NCI-H510A (cell line): ENCODE measurements around the gene SPACDR.
"Not testable (repeated sequence)": the region's sequence is repeated elsewhere in the genome, so short reads cannot be mapped to it uniquely, and the experiment has no call there.

Experiments
- DNase-seq: peaks from one replicate; lab custom pipeline; 2025; lab: John Stamatoyannopoulos, UW

Gene SPACDR

DNA sequence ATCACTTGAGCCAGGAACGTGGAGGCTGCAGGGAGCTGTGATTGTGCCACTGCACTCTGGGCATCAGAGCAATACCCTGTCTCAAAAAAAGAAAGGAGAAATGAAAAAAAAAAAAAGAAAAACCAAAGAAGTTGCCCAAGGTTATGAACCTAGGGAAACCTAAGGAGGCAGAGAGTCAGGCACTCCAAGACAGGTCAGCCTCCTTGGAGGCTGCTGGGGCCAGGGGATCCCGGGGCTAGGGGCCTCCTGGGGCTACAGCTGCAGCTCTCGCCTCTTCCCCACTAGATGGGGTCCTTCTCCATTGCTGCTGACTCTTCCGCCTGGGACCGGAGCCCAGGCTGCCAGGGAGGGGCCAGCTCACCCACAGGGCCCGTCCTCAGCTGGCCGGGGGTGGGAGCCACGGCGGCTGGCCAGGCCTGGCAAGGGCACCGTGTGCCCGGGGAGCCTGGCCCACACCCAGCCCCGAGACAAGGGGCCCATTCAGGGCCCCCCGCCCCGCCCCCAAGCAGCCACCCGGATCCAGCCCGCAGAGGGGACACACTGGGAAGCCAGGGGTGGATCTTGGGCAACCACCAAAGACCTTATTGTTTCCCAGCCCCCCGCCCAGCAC lies 1.7 kb upstream of the SPACDR start:
- DNase-seq, result no peak

DNA sequence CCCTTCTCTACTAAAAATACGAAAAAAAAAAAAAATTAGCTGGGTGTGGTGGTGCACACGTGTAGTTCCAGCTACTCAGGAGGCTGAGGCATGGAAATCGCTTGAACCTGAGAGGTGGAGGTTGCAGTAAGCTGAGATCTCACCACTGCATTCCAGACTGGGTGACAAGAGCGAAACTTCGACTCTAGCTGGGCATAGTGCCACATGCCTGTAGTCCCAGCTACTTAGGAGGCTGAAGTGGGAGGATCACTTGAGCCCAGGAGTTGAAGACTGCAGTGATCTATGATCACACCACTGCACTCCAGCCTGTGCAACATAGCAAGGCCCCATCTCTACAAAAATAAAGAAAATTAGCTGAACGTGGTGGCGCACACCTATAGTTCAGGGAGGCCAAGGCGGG lies 1.2 kb upstream of the SPACDR start:
- DNase-seq, result no peak

DNA sequence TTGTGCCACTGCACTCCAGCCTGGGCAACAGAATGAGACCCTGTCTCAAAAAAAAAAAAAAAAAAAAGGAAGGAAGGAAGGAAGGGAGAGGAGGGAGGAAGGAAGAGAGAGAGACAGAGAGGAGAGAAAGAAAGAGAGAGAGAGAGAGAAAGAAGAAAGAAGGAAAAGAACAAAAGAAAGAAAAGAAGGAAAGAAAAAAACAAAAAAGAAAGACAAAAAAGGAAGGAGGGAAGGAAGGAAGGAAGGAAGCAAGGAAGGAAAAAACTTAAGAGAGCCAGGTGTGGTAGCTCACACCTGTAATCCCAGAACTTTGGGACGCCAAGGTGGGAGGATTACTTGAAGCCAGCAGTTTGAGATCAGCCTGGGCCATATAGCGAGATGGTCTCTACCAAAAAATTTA lies 731 bp upstream of the SPACDR start:
- DNase-seq, result no peak

DNA sequence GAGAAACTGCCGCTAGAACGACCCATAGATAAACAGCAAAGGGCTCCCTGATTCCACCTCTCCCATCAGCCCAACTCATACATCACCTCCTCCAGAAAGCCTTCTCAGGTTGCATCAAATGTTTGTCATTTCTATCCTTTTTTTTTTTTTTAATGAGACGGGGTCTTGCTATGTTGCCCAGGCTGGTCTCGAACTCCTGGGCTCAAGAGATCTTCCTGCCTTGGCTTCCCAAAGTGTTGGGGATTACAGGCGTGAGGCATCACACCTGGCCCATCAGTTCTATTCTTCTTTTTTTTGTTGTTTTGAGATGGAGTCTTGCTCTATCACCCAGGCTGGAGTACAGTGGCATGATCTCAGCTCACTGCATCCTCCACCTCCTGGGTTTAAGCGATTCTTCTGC lies 7.0 kb downstream of the SPACDR start:
- no peak for DNase-seq

DNA sequence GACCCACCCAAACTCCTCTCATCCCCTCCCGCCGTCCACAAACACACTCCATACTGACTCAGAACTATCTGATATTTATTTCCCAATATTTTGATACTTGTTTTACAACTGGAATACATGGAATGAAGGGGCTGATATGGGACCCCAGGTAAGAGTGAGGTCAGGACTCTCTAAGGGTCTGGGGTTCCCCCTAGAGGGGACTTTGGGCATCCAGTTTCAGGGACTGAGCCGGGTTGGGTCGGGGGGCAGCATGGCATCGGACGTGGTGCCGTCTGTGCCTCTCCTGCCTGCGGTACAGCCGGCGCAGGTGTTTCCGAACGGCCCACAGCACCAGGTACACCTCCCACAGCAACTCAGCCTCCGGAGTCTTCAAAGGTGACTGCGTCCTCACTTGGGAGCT lies 7.5 kb downstream of the SPACDR start:
- no peak for DNase-seq

DNA sequence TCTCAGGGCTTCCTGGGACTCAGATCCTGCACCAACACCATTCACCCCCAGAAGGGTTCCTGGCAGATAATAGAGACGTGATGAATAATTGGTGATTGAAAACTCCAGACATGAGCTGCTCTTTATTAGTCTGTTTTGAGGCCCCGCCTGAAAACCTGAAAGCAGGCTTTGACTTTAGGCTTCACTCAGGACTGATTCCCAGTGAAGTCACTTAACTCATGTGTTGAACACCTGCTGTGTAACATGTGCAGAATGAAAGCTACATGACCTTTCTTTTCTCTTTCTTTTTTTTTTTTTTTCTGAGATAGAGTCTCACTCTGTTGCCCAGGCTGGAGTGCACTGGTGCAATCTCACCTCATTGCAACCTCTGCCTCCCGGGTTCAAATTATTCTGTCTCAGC lies 8.9 kb downstream of the SPACDR start:
- DNase-seq, result no peak

DNA sequence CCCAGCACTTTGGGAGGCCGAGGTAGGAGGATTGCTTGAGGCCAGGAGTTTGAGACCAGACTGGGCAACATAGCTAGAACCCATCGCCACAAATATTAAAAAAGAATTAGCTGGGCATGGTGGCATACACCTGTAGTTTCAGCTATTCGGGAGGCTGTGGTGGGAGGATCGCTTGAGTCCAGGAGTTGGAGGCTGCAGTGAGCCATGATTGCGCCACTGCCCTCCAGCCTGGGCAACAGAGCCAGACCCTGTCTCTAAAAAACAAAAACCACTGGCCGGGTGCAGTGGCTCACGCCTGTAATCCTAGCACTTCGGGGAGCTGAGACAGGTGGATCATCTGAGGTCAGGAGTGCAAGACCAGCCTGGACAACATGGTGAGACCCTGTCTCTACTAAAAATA lies 10.2 kb downstream of the SPACDR start:
- not testable (repeated sequence) for DNase-seq

DNA sequence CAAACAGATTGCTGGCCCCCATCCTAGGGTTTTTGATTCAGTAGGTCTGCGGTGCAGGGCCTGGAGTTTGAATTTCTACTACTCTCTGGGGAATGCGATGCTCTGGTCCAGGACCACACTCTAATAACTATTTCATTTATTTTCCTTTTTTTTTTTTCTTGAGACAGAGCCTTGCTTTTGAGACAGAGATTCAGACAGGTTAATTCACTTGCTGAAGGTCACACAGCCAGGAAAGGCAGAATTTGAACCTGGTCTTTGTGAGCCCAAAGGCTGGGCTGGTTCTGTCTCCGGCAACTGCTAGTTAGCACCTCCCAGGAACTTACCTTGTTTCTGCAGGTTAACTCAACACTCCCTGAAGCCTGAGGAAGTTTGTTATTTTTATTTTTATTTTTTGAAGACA lies 11.5 kb downstream of the SPACDR start:
- DNase-seq, result no peak

DNA sequence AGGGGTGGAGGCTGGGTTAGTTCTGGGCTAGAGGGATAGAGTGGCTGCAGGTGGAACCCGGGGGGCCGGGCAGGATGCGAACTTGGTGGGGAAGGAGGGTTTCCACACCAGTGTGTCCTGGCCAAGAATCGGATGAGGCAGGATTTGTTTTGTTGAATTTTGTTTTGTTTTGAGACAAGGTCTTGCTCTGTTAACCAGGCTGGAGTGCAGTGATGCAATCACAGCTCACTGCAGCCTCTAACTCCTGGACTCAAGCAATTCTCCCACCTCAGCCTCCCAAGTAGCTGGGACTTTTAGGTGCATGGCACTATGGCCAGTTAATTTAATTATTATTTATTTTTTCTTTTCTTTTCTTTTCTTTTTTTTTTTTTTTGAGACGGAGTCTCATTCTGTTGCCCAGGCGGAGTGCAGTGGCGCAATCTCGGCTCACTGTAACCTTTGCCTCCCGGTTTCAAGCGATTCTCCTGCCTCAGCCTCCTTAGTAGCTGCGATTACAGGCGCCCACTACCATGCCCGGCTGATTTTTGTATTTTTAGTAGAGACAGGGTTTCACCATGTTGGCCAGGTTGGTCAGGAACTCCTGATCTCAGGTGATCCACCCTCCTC lies 14.8 kb downstream of the SPACDR start:
- no peak for DNase-seq

DNA sequence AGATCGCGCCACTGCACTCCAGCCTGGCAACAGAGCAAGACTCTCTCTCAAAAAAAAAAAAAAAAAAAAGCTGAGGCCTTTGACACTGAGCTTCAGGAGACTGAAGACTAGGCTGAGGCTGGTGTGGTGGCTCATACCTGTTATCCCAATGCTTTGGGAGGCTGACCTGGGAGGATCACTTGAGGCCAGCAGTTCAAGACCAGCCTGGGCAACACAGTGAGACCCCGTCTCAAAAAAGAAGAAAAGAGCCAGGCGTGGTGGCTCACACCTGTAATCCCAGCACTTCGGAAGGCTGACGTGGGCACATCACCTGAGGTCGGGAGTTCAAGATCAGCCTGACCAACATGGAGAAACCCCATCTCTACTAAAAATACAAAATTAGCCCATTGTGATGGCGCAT lies 16.7 kb downstream of the SPACDR start:
- not testable (repeated sequence) for DNase-seq

DNA sequence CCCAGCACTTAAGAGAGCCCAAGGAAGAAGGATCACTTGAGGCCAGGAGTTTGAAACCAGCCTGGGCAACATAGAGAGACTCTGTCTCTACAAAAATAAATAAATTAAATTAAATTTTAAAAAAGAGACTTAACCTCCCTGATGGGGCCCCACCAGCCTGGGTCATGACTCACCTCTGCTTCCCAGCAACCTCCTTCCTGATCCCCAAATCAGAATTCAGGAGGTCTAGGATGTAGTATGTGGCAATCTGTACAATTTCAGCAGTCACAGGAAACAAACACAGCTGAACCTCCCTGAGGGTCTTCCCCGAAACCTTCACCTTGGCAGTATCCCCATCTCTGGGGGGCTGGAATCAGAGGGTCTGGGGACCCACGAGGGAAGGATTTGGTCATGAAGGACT lies 18.0 kb downstream of the SPACDR start:
- DNase-seq, result no peak

DNA sequence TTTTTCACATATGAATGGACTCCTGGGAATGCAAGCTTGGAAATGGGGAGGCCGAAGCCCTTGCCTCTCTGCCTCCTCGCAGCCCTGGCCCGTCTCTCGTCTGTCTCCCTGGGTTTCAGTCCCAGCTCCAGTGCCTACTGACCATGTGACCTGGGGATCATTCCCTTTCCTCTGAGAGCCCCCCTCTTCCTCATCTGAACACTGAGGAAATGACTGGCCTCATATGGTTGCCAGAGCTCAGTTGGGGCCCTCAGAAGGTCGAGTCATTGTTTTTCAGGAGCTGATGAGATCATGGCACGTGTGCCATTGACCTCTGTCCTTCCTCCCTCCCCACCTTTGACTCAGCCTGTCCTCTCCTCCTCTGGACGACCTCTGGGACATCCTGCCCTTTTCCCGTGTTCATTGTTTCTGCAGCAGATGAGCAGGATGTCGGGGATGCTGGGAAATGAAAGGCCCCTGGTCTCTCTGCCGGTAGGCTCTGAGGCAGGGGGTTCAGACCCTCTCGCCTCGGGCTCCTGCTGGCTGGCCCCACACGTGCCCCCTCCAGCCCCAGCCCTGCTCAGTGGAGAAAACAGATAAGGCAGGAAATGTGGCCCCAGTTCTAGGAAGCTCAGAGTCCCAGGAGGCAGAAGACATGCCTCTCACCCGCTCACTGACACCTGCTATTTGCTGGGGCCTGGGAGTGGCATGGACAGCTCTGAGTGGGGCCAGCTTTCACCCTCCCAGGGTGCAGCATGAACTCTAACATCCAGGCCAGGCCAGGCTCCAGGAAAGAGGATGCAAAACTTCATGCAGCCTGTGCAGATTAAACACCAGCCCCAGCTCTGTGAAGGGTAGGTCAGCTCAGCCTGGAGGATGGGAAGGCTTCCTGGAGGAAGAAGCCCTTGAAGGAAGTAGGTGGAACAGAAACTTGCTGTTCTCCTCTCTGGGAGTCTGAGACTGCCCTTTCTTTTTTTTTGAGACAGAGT lies 19.5 kb downstream of the SPACDR start:
- DNase-seq, result no peak

DNA sequence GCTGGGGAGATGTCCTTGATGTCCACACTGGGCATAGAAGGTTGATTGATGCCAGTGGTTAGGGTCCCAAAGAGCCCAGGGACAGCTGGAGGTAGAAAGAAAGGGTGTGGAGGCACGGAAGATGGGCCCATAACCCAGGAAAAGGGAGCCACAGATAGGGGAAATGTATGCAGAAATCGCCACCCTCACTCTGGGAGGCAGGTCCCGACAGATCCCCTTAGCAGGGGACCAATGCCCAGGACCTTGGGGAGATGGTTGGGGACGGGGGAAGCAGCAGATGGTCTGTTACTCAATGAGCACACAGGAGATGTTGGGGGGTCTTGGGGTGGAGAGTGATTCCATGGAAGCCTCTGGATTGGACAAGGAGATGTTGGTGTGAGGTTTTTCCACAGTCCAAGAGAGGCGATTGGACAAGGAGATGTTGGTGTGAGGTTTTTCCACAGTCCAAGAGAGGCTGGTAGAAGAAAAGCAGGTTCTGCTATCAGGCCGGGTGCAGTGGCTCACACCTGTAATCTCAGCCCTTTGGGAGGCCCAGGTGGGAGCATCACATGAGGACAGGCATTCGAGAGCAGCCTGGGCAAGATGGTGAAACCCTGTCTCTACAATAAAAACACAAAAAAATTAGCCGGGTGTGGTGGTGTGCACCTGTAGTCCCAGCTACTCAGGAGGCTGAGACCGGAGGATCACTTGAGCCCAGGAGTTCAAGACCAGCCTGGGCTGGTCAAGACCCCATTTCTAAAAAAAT lies 20.8 kb downstream of the SPACDR start:
- no peak for DNase-seq

DNA sequence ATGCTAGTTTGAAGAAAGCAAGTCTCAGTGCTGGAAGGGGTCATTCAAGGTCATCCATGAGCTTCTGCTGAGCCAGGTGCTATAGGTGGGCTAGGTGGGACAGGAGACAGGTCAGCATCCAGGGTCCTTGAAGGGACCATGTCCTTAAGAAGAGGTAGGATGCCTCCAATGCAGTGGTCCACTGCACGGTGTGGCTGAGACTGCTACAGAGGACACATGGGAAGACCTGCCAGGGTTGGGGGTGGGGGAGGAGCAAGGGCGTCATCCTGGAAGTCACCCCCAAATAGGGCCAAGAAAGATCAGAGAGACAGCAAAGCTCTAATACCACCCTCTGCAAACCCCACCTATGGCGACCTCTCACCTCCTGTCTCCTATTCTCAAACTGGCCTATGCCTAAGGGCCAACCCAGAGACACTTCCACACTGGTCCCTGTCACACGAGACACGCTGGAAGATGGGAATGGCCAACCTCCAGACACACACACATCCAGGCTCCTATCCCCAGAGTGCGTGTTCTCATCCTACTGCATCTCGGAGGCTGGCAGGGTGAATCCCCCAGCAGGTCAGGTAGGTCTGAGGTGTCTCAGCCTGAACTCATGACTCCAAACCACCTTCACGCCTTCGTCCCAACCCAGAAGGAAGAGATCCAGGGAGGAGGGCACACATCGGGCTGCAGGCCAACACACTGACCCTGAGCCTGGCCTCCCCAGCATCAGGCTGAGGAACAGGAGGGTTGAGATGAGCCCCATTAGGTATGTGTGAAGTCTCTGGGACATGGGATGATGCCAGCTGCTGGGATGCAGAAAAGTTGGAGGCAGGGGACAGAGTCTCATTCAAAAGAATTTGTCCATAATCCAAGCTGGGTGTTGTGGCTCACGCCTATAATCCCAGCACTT lies 22.2 kb downstream of the SPACDR start:
- no peak for DNase-seq

DNA sequence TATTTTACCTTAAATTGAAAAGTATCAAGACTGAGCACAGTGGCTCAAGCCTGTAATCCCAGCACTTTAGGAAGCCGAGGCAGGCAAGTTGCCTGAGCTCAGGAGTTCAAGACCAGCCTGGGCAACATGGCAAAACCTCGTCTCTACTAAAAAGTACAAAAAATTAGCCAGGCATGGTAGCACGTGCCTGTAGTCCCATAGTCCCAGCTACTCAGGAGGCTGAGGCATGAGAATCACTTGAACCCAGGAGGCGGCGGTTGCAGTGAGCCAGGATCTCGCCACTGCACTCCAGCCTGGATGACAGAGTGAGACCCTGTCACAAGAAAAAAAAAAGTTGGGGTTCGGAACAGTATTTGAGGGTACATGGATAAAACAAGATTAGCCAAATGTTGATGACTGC lies 24.8 kb downstream of the SPACDR start:
- not testable (repeated sequence) for DNase-seq

DNA sequence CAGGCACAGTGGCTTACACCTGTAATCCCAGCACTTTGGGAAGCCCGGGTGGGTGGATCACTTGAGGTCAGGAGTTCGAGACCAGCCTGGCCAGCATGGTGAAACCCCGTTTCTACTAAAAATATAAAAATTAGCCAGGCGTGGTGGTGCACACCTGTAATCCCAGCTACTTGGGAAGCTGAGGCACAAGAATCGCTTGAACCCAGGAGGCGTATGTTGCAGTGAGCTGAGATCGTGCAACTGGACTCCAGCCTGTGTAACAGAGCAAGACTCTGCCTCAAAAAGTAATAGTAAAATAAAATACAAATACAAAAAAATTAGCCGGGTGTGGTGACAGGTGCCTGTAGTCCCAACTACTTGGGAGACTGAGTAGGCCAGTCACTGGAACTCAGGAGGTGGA lies 25.3 kb downstream of the SPACDR start:
- not testable (repeated sequence) for DNase-seq

DNA sequence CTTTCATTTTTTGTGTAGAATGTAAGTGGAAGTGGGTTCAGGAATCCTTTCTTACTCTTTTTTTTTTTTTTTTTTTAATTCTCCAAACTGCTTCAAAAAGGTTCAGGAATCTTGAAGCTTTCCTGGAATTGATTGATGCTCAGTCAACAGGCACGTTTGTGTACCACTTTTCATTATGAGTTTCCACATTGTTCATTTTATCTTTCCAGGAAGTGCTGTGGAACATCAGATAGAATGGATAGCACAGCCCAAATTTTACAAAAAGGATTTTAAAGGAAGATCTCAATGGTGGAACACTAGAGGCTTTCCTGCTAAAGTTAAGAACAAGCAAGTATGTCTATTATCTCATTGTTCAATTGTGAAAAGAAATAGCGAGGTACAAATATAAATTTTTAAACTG lies 25.9 kb downstream of the SPACDR start:
- no peak for DNase-seq

DNA sequence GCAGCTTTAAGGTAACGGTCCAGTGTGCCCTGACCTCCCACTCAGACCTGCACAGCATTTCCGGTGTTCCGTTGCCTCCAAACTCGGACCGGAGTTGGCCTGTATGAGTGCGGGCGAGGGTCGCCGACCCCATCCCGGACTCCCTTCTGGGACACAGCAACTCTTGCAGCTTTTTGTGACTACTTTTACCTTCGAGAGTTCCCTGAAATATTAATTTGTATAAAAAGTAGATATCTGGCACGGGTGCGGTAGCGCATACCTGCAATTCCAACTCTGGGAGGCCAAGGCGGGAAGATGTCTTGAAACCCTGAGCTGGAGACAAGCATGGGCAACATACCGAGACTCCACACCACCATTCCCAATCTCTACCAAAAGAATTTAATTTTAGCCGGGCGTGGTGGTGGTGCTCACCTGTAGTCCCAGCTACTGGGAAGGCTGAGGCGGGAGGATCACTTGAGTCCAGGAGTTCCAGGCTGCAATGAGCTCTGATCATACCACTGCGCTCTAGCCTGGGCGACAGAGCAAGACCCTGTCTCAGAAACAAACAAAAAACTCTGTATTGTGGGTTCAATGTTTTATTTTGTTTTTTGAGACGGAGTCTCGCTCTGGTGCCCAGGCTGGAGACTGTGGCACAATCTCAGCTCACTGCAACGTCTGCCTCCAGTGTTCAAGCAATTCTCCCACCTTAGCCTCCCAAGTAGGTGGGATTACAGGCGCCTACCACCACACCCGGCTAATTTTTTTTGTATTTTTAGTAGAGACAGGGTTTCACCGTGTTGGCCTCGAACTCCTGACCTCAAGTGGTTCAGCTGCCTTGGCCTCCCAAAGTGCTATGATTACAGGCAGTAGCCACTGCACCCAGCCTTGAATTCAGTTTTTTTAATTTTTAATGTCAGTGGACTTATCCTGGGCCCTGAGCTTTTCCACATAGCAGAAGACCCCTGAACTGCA lies 26.6 kb downstream of the SPACDR start:
- no peak for DNase-seq

DNA sequence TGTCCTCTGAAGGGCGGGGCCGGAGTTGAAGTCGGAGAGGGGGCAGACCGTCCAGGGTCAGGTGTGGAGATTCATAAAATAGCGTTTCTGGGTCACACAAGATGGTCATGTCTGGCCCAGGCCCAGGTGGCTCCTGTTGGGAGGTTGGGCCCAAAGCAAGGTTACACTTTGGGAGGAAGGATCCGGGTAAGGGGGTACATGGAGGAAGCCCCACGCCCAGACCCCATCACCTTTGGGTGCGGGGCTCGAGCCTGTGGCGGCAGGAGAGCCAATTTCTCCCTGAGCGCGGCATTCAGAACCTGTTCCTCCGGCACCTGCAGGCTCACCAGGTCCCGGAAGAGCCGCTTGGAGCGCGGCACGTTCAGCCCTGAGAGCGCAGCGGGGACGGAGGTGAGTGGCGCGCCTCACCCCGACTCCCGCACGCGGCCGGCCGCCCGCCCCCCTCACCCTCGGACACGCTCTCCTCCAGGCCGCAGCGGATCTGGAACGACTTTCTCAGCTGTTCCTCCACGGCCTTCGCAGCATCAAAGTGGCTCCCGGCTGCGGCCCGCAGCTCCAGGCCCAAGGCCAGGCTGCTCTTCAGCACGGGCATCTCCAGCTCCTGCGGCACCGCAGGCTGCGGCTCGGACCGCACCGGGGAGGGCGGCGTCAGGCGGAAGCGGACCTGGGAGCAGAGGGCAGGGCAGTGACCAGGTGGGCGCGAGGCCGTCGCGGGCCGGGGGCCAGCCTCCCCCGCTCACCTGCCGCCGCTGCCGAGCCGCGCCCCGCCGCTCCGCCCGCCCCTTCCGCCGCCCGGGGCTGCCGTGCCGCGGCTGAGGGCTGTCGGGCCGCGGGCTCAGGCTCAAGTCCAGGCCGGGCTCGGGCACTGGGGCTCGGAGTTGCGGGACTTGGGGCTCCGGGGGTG lies 28.4 kb downstream of the SPACDR start:
- no peak for DNase-seq
